Mammary epithelial cell (primary cell): Measurements from ENCODE around the gene PUS7.

Source experiments
- EZH2 ChIP-seq: IDR thresholded peaks from 2 replicates; pipeline ENCODE4 v1.6.1; 2012; ENCODE audit warnings: low read length, inconsistent platforms, borderline replicate concordance
- TF ChIP-seq, protein P1 (sequence below), 2 donors: IDR thresholded peaks in 1 of 2; conservative IDR thresholded peaks in 1 of 2; 2 replicates each; pipeline ENCODE4 v1.5.1; 2011 to 2012; ENCODE audit warnings: inconsistent platforms in 2 of 2, low read length in 2 of 2, mild to moderate bottlenecking in 2 of 2, control low read depth in 1 of 2, low read depth in 1 of 2; ENCODE audit not compliant: insufficient read depth in 1 of 2; ENCODE audit errors: extremely low read depth in 1 of 2

- TF ChIP-seq, protein P1, sequence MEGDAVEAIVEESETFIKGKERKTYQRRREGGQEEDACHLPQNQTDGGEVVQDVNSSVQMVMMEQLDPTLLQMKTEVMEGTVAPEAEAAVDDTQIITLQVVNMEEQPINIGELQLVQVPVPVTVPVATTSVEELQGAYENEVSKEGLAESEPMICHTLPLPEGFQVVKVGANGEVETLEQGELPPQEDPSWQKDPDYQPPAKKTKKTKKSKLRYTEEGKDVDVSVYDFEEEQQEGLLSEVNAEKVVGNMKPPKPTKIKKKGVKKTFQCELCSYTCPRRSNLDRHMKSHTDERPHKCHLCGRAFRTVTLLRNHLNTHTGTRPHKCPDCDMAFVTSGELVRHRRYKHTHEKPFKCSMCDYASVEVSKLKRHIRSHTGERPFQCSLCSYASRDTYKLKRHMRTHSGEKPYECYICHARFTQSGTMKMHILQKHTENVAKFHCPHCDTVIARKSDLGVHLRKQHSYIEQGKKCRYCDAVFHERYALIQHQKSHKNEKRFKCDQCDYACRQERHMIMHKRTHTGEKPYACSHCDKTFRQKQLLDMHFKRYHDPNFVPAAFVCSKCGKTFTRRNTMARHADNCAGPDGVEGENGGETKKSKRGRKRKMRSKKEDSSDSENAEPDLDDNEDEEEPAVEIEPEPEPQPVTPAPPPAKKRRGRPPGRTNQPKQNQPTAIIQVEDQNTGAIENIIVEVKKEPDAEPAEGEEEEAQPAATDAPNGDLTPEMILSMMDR (conservative IDR thresholded peaks at IDR 0.05 in 1 of 2, IDR thresholded peaks at IDR 0.05 in 1 of 2; ENCODE audit: extremely low read depth in 1 of 2, insufficient read depth in 1 of 2, low read depth in 1 of 2, low read length in 2 of 2): no peak
- no peak for TF ChIP-seq EZH2
Observed at GRCh38 chr7:105444342-105444987, 77.6 kb downstream of the PUS7 start.
